HFF-Myc (cell line): ENCODE data around the gene PLA2G4E.

Experiments used
- DNase-seq: peaks from one replicate; pipeline ENCODE4 v3.0.0-alpha.2; 2011; ENCODE audit warnings: low read depth; ENCODE audit errors: extremely low read depth
- H3K4me3 ChIP-seq: replicated peaks from 2 replicates; pipeline ENCODE4 v1.5.1; 2011; ENCODE audit warnings: low read depth, mild to moderate bottlenecking, control low read depth, low read length
- TF ChIP-seq, protein P1 (sequence below): IDR thresholded peaks from 2 replicates; pipeline ENCODE4 v1.5.1; 2012; ENCODE audit warnings: mild to moderate bottlenecking, low read depth, low read length, control low read depth; ENCODE audit errors: missing control alignments

The PLA2G4E gene

GRCh38 chr15:41990243-41990605 is 30.6 kb downstream of the PLA2G4E start:
- H3K4me3 ChIP-seq: no peak overlapping the region
- TF ChIP-seq, protein P1, sequence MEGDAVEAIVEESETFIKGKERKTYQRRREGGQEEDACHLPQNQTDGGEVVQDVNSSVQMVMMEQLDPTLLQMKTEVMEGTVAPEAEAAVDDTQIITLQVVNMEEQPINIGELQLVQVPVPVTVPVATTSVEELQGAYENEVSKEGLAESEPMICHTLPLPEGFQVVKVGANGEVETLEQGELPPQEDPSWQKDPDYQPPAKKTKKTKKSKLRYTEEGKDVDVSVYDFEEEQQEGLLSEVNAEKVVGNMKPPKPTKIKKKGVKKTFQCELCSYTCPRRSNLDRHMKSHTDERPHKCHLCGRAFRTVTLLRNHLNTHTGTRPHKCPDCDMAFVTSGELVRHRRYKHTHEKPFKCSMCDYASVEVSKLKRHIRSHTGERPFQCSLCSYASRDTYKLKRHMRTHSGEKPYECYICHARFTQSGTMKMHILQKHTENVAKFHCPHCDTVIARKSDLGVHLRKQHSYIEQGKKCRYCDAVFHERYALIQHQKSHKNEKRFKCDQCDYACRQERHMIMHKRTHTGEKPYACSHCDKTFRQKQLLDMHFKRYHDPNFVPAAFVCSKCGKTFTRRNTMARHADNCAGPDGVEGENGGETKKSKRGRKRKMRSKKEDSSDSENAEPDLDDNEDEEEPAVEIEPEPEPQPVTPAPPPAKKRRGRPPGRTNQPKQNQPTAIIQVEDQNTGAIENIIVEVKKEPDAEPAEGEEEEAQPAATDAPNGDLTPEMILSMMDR: no peak
- no peak for DNase-seq

GRCh38 chr15:41989573-41990242 is 31.1 kb downstream of the PLA2G4E start:
- peak; percentile 44 for DNase-seq
- TF ChIP-seq, protein P1: peak; percentile 95
- no peak overlapping the region for H3K4me3 ChIP-seq

GRCh38 chr15:41988896-41989572 is 31.8 kb downstream of the PLA2G4E start:
- DNase-seq: no peak
- TF ChIP-seq, protein P1: no peak
- H3K4me3 ChIP-seq: no peak overlapping the region

- TF ChIP-seq, protein P1: no peak
- no peak for DNase-seq
Observed at GRCh38 chr15:41987925-41988275, 32.9 kb downstream of the PLA2G4E start.

DNA sequence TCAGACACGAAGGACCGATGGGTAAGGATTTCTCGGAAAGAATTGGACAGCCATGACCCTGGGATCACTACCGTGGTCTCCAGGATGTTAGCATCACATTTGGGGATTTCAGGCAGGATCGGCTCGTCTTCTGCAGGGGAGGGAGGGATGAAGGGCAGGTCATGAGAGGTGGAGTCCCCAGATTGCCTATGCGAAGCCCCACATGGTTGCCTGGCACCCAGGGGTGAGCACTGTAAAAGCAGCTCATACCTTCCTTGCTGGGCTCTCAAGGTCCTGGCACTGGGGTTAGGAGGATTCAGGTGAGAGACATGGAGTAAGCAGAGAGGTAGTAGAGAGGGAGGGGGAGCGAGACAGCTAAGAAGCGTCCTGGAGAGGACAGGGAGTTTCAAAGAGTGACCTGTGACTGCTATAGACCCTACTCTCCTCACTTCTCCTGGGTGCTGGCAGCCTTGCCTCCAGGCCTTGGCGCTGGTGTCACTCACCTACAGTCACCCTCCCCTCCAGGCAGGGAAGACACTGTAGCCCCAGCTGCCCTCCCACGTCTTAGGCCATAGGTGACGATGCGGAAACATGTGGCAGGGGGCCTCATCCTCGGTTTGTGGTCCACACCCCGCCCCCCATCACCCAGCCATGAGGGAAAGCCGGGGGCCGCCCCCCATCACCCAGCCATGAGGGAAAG is 33.5 kb downstream of the PLA2G4E start:
- H3K4me3 ChIP-seq: no peak overlapping the region
- TF ChIP-seq, protein P1: no peak
- DNase-seq: no peak

More at GRCh38 chr15:41987925-41988275, 32.9 kb downstream of the PLA2G4E start:
- H3K4me3 ChIP-seq: no peak overlapping the region

DNA sequence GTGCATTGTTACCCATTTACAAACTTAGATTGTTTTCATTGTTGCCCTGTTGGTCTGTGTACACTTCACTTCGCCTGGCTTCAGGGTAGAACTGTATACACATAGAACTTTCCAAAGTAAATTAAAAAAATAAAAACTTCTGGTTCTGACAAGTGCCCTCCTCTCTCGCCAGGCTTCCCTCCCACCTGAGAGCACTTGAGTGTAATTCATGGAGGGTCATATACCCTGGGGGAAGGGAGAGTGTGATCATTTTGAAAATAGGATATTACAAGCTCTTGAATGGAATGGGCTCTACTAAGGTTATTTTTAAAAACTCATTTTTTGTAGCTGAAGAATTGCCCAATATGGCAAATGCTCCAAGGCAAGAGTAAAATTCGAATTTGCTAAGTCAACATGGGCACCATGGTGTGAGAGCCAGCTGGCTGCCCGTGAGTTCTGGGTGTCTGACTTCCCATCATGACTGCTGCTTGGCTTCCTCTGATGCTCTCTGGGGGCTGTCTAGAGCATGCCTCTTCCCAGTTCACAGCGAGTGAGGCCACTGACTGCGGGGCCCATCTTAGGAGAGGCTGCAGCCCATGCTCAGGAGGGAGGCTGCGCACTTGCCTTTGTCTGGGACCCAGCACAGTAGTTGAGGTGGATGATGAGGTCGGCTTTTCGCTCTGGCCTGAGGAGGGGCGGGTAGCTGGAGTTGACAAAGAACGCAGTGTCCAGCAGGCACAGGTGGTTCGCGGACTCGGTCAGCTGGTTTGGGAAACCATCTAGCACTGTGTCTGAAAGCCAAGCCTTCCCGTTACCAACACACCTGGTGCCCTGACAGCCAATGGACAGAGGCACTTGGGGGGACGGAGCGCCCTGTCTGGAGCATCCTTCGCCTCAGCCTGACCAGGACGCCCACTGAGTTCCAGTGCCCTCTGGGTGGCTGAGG is 35.3 kb downstream of the PLA2G4E start:
- no peak for DNase-seq
- H3K4me3 ChIP-seq: no peak overlapping the region
- TF ChIP-seq, protein P1: no peak
